ENCODE results near the gene FAM13A. TPM values are rescaled to one million over a fixed set of nuclear protein-coding genes. Genes with fewer than 3 reads are reported as not detected.
A peak's percentile ranks its signal among the peaks of the same experiment; 100 is the strongest.

The FAM13A gene
- total RNA-seq, 1 experiment from 2014 or later = 26.7 TPM

- Histone ChIP-seq H3K79me2 (ENCODE audit: low read depth) (no peaks in the 10 kb centered on the region), H3F3A (ENCODE audit: insufficient read depth, low read depth) (no peaks in the 10 kb centered on the region; the same call in 1 of the 2 replicates), H2AFZ (no peak overlapping the region), H3K36me3 (ENCODE audit: low read depth) (no peaks in the 10 kb centered on the region), H3K4me3 (no peak overlapping the region), H3K27me3 (ENCODE audit: insufficient read depth, low read depth) (no peaks in the 10 kb centered on the region), H4K20me1 (ENCODE audit: insufficient read depth) (no peaks in the 10 kb centered on the region), H3K4me2 (no peak overlapping the region), H3K9me2 (ENCODE audit: insufficient read depth) (no peaks in the 10 kb centered on the region), H3K27ac (no peak overlapping the region), H3K9me3 (ENCODE audit: insufficient read depth, low read depth) (no peaks in the 10 kb centered on the region), H3K4me1 (replicated peaks; ENCODE audit: insufficient read depth) (peaks cover 13% of the 10 kb centered on the region)
- intact Hi-C loops (cut with micrococcal nuclease; ENCODE audit: unreplicated experiment) = no loop called here
- POLR2A ChIA-PET (ENCODE audit: unreplicated experiment) = no interaction called here
- TF ChIP-seq EZH2 (IDR thresholded peaks at IDR 0.05; ENCODE audit: low read depth) = no peak
- no peak for TF ChIP-seq CTCF (conservative IDR thresholded peaks at IDR 0.05)
- no peak for DNase-seq
- BruUV-seq (replicated peaks) = no TSS peak
- CTCF ChIA-PET = no interaction called here
Measured at GRCh38 chr4:88870428-88870827, 186.6 kb downstream of the FAM13A start.

DNA sequence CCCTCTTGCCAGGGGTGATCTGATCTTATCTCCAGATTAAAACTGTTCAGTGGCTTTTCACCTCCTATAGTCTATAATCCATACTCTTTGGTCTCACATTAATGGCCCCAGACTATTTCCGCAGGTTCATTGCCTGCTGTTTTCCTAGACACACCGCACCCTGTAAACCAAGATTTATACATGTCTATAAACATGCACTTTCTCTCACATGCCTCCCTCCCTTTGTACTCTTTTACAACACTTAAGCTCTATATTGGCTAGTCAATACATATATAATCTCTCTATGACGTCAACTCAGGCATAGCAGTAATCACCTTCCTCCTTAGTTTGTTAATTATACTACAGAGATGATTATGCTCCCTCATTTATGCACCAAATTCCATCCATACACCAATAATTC, 188.5 kb downstream of the FAM13A start:
- ChIA-PET CTCF (no interaction called here), POLR2A (ENCODE audit: unreplicated experiment) (no interaction called here)

DNA sequence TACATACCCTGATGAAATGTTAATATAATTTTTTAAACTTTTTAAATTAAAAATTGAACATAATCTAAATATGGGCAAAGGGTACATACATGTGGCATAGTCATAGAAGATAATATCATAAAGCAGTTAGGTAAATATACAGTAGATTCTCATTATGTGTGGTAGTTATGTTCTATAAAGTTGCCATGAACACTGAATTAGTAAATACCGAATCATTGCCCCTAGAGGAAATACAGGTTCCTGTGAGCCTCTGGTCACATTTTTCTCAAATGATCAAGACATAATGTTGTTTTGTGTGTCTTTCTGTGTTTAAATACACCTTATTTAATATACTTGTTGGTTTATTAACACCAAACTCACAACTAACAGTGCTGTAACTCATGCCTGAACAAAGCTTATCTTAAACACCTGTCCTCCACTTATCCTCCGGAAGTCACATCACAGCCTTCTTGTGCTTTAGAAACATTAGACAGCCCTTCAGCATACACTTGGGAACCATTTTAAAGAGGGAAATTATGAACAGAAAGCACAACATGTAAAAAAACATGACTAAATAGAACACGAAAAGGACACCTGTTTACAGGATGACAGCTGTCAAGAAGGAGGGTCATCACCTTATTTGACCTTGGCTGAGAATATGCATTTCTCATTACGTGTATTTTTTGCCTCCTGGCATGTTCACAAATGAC, 190.0 kb downstream of the FAM13A start:
- Histone ChIP-seq H3K4me1 (replicated peaks; ENCODE audit: insufficient read depth) (peaks cover 24% of the 10 kb centered on the region), H3K9me3 (ENCODE audit: insufficient read depth, low read depth) (no peaks in the 10 kb centered on the region), H2AFZ (no peak overlapping the region), H4K20me1 (ENCODE audit: insufficient read depth) (no peaks in the 10 kb centered on the region), H3K4me2 (peak overlapping the region; percentile 36), H3K27me3 (ENCODE audit: insufficient read depth, low read depth) (no peaks in the 10 kb centered on the region), H3K9me2 (ENCODE audit: insufficient read depth) (no peaks in the 10 kb centered on the region), H3K36me3 (ENCODE audit: low read depth) (no peaks in the 10 kb centered on the region), H3K4me3 (no peak overlapping the region), H3K79me2 (ENCODE audit: low read depth) (no peaks in the 10 kb centered on the region), H3K27ac (peak overlapping the region; percentile 76), H3F3A (ENCODE audit: insufficient read depth, low read depth) (no peaks in the 10 kb centered on the region; the same call in 1 of the 2 replicates)
- no peak for TF ChIP-seq CTCF (conservative IDR thresholded peaks at IDR 0.05)
- no peak for TF ChIP-seq EZH2 (IDR thresholded peaks at IDR 0.05; ENCODE audit: low read depth)
- no TSS peak for BruUV-seq (replicated peaks)
- peak in 1 of 2 experiments; percentile 71 for DNase-seq
- ChIA-PET CTCF (no interaction called here), POLR2A (ENCODE audit: unreplicated experiment) (no interaction called here)
- intact Hi-C loops (cut with micrococcal nuclease; ENCODE audit: unreplicated experiment) = no loop called here

More for the DNA sequence above, 188.5 kb downstream of the FAM13A start:
- no peak overlapping the region for H3K27ac ChIP-seq
- H4K20me1 ChIP-seq (ENCODE audit: insufficient read depth) = no peaks in the 10 kb centered on the region
- intact Hi-C loops (cut with micrococcal nuclease; ENCODE audit: unreplicated experiment) = no loop called here
- H3K4me2 ChIP-seq = no peak overlapping the region
- no peaks in the 10 kb centered on the region; the same call in 1 of the 2 replicates for H3F3A ChIP-seq (ENCODE audit: insufficient read depth, low read depth)
- H3K4me1 ChIP-seq (replicated peaks; ENCODE audit: insufficient read depth) = peaks cover 24% of the 10 kb centered on the region
- BruUV-seq (replicated peaks) = no TSS peak
- no peak overlapping the region for H2AFZ ChIP-seq
- H3K9me3 ChIP-seq (ENCODE audit: insufficient read depth, low read depth) = no peaks in the 10 kb centered on the region
- H3K9me2 ChIP-seq (ENCODE audit: insufficient read depth) = no peaks in the 10 kb centered on the region
- no peaks in the 10 kb centered on the region for H3K27me3 ChIP-seq (ENCODE audit: insufficient read depth, low read depth)
- no peak for DNase-seq
- H3K4me3 ChIP-seq = no peak overlapping the region
- H3K79me2 ChIP-seq (ENCODE audit: low read depth) = no peaks in the 10 kb centered on the region
- TF ChIP-seq EZH2 (IDR thresholded peaks at IDR 0.05; ENCODE audit: low read depth) (no peak), CTCF (conservative IDR thresholded peaks at IDR 0.05) (no peak)
- no peaks in the 10 kb centered on the region for H3K36me3 ChIP-seq (ENCODE audit: low read depth)

All from PC-9 (cell line).